IPS-NIHi7 (cell line): Measurements from ENCODE around the gene GEMIN5.

ENCODE experiments used
- DNase-seq: peaks from one replicate; pipeline ENCODE4 v3.0.0; 2012; ENCODE audit warnings: mixed read lengths; ENCODE audit errors: extremely low spot score

The GEMIN5 gene

DNA sequence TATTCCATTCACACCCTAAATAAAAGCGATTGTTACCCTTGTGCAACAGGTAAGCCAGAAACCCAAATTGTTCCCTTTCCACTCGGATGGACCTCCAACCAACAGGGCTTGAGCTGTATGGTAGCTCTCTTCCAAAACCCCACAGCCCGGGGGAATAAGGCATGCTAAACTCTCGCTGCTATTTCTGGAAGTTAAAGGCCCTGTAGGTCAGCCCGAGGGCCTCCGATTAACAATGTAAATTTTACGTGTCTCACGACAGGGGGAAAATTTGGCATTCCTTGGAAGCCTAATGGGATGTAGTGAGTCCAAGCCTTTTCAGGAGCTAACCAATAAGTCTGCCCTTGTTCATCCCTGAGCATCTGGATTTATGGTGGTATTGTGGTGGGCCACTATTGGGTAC lies 53.6 kb downstream of the GEMIN5 start:
- DNase-seq: peak; percentile 21

DNA sequence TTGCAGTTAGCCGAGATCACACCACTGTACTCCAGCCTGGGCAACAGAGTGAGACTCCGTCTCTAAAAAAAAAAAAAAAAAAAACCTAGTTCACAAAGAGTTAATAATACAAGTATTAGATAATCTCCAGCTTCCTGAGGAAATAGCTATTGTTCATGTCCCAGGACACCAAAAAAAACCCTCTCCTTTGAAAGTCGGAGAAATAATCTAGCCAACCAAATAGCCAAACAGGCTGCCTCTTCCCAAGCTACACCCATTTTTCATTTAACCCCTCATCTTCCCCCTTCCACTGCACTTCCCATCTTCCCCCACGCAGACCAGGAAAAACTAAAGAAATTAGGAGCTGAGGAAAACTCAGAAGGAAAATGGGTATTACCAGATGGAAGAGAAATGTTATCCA lies 56.0 kb downstream of the GEMIN5 start:
- no peak for DNase-seq

DNA sequence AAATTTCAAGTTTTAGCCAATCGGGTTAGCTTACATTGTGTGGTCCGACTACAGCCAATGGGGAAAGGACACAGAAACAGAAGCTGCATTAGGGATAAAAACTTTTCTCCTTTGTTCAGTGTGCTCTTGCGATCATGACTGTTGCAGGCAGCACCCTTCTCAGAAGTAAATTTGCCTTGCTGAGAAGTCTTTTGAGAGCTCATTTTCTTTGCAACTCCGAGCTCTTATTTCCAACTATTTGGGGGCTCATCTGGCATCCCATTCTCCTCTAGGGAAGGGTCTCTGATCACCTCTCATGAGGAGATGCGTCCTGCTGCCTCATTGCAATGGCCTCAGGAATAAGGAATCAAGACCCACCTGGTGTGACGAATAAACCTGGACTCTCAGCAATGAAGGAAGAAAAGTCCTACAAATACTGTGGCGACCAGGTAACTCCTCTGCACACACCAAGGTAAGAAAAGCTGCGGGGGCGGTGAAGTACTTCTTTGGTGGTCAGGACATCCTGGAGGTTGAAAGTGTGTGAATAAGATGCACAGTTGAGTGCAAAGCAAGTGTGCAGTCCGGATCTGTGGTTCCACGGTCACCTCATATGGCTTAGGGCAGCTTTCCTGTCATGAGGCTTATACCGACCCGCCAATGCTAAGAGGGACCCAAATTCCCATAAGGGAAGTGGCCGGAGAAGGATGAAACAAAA lies 59.2 kb downstream of the GEMIN5 start:
- no peak for DNase-seq

DNA sequence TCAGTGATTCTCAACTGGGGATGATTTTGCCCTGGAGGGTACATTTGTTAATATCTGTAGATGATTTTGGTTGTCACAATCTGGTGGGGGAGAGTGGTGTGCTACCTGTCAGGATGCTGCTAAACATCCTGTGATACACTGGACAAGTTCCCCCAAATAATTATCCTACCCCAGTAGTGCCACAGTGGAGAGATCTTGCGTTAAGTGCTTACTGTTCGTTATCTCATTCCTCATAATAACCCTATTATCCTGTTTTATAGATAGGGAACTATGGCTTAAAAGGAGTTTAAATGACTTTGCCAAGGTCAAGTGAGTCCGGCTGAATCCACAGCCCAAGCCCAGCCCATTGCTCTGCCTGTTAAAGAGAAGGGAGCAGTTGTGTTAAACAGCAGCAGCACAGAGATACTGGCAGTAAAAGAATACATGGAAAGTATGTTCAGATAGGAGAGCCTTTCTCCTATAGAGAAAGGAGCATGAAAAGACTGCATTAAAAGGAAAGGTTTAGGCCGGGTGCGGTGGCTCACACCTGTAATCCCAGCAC lies 64.2 kb downstream of the GEMIN5 start:
- no peak for DNase-seq

DNA sequence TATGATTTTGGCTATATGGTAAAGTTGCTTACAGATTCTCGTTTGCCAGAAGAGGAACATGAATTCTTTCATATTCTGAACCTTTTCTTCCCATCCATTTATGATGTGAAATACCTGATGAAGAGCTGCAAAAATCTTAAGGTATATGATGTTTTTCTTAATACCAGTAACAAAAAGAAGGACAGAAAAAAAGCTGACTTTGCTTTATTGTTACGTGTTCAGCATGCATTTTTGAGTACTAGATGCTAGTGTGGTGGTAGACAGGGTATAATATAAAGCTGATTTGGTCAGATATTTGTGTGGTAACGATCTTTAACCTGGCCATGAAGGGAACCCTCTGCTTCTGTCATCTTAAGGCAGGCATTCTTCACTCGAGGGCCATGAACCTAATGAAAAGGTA lies 66.3 kb downstream of the GEMIN5 start:
- DNase-seq: no peak

DNA sequence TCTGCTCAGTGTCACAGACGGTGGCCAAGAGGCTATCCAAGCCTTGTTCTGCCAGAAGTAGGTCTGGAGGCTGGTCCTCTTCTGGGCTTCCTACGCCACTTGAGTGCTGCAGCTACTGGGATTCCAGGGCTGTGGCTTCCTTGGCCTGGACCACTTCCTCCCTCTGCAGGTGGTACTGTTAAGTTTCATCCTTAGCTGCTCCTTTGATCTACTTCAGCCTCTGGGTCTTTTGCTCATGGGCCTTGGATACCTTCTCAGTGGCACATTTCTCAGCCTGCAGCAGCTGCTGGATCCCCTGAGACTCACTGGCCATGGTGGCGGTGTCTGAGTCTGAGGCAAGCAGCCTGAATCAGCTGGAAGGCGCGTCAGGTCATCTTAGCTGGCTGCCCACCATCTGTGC lies 69.3 kb downstream of the GEMIN5 start:
- DNase-seq: peak; percentile 74

DNA sequence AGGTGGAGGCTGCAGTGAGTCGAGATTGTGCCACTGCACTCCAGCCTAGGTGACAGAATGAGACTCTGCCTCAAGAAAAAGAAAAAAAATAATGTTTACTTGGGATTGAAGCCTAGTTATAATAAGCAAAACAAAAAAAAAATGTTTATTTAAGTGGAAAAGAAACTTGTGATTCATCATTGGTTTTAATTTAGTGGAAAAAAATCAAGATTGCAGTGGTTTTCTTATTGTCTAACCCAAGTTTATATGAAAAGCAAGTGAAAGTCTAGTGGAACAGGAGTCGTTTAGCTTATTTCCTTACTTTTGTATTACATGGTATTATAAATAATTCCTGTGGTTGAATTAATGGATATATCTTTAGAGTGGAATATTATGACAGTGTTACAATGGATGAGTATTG lies 71.2 kb downstream of the GEMIN5 start:
- DNase-seq: no peak

DNA sequence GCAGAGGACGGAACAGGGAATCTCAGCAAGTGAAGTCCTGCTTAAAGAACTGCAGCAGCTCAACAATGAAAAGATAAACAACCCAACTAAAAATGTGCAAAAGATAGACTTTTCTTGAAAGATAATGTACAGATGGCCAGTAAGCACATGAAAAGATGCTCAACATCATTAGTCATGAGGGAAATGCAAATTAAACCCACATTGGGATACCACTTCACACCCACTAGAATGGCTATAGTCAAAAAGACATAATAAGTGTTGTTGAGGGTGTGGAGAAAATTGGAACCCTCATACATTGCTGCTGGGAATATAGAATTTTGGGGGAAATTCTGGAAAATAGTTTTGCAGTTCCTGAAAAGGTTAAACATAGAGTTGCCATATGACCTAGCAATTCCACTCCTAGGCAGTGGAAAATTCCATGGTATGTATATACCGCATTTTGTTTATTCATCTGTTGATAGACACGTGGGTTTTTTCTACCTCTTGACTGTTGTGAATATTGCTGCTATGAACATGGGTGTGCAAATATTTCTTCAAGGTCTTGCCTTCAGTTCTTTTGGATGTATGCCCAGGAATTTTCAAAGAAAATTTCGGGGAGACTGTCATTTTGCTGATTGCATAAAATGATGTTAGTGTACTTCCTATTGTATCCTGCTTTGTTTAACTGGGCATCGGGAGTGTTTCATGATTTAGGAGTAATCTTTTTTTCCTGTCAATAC lies 72.4 kb downstream of the GEMIN5 start:
- DNase-seq: no peak

DNA sequence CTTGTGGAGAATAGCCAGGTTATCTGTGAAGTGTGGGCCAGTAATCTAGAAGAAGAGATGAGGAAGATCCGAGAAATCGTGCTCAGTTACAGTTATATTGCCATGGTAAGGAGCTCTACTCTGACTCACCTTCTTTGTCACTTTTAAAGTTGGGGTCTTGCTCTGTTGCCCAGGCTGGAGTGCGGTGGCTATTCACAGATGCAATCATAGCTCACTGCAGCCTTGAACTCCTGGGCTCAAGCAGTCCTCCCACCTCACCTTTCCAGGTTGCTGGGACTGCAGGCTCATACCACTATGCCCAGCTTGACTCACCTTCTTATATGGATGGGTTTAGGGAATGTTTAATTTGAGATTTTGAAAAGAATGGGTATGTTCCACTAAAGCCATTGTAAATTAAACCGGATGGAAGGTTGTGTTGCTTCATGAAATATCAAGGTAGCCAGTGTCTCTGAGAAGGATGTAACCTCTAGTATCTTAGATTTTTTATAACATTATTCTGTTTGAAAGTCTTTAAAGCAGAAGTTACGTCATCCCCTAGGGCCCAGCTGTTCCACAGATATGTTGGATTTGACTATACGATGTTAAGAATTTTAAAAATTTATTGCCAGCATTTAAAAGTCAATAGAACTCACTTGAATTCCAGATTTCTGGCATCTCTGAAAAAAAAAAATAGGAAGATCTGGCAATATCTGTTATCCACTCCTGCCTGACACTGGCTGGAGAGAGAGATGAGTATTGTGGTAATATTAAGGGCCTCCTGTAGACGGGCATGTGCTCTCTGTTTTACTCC lies 74.5 kb downstream of the GEMIN5 start:
- no peak for DNase-seq

DNA sequence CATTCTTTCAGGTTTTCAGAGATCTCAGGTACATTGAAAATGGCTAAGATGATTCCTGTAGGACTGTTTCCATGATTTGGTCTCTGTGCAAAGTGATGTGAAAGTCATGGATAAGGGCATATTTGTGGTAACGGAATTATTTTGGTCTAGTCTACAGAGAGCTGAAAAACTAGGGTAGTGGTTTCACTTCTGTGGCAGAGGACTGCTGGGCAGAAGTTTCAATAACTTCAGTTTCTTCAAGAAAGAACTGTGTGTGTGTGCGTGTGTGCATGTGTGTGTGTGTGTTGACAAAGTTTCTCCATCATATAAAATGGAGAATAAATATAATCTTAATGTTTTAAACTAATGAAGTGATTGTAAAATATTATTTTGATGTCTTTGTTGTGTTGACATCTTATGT lies 75.2 kb downstream of the GEMIN5 start:
- no peak for DNase-seq

DNA sequence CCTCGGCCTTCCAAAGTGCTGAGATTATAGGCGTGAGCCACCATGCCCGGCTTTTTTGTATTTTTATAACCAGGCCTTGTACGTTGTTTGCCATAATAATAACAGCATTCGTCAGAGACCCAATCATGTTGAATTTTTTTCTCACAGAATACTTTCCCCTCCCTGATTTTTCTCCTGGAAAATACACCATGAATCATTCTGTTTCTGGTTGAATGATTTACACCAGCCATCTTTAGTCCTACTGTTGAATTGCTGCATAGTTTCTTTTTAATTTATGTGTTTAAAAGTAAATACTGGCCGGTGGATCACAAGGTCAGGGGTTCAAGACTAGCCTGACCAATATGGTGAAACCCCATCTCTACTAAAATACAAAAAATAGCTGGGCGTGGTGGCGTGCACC lies 76.1 kb downstream of the GEMIN5 start:
- DNase-seq: no peak

DNA sequence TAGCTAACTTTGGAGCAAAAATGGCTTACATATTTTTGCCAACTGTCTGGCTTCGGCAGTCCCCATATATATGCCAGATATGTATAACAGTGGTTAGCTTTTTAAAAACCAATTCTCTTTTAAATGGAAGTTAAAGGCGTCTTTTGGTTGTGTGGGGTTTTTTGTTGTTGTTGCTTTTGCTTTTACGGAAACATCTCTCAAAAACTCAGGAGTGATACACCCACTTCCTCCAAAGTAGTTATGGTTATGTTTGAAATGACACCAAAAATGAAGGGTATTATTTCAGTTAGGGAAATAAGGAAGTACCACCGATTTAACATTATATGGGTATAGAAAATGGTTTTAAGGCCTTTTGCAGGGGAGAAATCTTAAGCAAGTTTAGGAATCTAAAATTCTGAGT lies 77.2 kb downstream of the GEMIN5 start:
- no peak for DNase-seq

DNA sequence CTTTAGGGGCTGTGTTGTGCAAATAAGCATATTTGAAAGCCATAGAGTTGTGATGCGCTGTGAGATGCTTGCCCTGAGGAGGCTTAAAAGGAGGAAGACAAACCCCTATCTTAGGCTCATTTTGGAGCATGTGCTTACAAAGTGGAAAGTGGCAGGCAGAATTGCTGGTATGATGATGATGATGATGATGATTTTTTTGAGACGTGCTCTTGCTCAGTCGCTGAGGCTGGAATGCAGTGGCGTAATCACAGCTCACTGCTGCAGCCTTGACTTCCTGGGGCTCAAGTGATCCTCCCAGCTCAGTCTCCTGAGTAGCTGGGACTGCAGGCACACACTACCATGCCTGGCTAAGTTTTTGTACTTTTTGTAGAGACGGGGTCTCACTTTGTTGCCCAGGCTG lies 77.9 kb downstream of the GEMIN5 start:
- DNase-seq: no peak

DNA sequence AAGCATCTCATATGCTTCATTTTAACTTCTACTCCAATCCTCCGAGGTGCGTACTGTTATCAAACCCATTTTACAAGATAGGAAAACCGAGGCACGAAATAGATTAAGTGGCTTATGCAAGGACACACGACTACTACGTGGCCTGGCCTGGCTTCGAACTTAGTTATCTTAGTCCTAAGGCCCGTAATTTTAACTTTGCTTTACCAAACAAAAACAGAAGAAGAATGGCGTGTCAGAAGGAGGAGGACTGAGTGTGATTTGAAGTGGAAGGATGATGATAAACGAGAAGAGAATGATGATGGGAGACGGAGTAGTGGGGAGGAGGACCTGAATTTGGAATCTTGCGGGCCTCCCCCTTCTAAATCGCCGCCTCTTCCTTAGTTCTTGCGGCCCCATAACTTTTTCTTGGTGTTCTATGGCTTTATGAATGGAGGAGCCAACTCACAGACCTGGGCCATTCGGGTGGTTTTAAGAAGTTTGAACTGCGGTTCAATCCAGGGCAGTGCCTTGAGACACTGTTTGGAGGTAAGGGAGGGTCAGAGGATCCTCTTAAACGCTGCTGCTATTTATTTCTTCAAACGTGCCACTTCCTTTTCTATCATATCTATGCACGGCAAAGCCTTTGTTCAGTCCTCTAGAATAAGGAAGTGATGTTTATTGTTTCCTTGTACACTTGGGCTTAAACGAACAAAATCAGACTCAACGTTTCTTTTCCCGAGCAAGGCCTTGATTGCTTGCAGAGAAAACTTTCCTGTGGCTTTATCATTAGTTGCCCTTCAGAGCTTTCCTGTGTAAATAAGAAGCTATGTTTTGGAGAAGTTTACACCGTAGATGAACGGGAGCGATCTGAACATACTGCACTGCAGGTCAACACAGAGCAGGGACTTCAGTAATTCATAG lies 78.8 kb downstream of the GEMIN5 start:
- no peak for DNase-seq

DNA sequence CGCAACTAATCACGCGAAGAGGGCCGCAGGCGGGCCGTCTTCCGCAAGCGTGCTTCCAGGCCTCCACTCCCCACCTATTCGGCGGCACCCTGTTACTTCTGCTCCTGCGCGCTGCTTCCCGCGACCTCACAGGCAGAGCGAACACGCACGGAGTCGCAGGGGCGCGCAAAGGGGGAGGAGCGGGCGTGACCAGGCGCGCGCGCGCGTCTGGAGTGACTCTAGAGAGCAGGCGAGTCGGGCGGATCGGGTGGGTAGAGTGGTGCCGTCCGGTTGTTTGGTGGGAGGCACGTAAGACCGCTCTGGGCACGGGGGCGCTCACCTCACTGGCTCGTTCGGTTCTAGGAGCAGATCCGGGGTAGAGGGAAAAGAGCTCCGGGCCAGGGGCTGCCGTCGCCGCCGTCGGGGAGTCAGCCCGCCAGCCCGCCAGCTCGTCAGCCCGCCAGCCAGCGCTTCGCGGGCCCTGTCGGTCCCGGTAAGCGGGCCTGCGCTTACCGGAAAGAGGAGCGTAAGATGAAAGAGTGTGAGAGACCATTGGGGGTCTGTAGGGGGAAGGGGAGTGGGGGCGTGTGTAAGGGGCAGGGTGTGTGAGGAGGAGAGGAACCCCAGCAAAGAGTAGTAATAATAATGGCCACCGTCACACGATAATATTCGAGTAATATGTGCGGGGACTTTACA lies 79.6 kb downstream of the GEMIN5 start, which contains the start of gene CNOT8:
Gene CNOT8 (plus strand): TSS at position 331 of the 675 bp plus-strand sequence. CDS start 4,652 bp downstream, outside the sequence.
- DNase-seq: peak; percentile 92

DNA sequence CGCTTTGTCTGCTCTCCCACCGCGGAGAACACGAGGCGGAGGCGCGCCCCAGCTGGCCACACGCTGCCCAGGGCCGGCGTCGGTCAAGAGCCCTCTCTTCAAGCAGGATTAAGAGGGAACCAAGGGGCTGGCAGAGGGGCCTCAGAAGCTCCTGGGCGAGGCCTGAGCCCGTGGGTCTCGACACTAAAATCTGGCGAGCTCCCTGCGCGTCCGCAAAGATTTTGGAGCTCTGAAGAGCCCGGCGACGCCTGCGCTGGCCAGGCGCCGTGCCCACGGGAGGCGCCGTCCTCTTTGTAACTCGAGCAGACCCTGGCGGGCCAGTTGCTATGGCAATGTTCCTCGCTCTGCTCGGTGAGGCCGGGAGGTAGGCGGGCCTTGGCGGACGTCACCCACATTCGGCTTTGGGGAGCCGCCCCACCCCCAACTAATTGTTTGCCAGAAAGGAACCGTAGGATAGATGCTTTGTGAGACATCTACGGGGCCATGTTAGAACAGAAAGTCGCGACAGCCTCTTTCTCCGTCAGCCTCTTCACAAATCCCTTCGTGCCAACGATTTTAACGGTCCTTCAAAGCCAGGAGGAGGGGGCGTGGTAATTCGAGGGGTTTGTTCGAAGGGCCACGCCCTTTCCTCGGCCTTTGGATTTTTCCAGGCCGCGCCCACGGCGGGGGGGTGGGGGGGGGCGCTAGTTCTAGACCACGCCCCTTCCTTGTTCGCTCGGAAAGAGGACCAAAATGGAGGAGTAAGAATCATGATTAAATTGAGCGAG lies 80.3 kb downstream of the GEMIN5 start:
- peak; percentile 92 for DNase-seq

DNA sequence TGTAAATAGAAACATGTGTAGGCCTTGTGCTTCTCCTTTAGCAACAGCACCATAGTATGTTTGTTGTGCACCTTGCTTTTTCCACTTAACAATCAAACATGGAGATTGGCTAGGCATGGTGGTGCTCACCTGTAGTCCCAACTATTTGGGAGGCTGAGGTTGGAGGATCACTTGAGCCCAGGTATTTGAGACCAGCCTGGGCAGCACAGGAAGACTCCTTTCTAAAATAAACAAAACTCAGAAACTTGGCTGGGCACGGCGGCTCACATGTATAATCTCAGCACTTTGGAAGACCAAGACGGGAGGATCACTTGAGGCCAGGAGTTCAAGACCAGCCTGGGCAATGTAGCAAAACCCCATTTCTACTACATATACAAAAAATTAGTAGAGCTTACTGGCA lies 86.7 kb downstream of the GEMIN5 start:
- no peak for DNase-seq

DNA sequence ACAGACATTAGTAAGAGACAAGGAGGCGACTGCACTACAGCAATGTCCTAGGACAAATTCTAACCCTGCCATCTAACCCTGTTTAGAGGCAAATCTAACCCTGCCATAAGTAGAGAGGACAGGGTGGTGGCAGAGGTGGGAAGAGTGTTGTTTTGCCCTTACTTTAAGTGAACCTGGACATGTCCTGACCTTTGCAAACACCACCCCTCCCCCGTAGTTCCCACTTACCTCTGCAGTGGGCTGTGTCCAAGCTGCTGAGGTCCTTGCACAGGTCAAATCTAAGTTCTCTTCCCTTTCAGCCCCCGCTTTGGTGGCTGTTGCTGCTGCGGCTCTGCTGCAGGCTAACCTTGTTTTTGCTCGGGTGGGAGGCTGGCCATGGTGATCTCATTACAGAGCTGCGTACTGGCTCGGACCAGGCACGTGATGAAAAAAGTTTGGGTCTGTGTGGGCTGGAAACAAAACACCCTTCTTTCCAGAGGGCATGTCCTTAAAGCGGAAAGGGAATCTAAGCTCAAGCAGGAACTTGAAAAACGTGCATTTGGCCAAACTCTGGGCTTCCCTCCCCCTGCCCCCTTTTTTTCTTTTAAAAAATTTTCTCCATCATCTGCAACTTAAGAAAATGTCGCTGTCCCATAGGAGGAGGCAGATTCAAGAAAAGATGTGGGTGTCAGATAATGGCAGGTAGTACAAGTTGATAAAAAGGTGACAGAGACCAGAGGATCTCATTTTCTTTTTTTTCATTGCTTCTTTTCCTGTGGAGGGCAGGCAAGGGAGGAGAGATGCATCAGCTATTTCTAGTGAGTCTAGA lies 87.6 kb downstream of the GEMIN5 start, which contains the start of gene FAXDC2:
Gene FAXDC2 (minus strand): TSS at position 349 of the 808 bp plus-strand sequence. CDS start 12,425 bp downstream, outside the sequence.
- DNase-seq: peak; percentile 87

DNA sequence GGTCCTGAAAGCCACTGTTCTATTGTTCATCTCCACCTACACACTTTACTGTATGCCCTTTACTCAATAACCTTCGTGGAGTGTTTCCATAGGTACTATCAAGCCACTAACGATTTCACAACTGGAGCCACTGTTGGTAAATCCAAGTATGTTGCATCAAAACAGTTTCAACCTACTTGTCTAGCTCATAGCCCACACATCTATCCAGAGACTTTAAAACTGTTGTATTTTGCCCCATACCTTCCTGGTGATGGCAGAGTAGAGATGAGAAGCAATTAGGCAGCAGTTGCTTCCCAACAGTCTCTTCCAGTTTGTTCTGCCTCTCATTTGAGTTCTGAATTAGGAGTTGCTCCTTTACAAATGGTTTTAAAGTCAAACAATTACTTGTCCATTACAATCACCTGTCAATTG lies 88.2 kb downstream of the GEMIN5 start:
- DNase-seq: no peak
